HepG2 (cell line): ENCODE results near the gene FAAP20. TPM values are rescaled to one million over a fixed set of nuclear protein-coding genes. Genes with fewer than 3 reads are reported as not detected.

ENCODE experiments used
- ADNP ChIP-seq: sonication (generic); formaldehyde crosslinking; IDR thresholded peaks from 2 replicates; pipeline ENCODE4 v1.4.0; 2020; ENCODE audit warnings: missing genetic modification reagents
- BCL6 ChIP-seq: IDR thresholded peaks from 2 replicates; pipeline ENCODE4 v1.6.1; 2016; ENCODE audit warnings: missing genetic modification reagents, missing compliant biosample characterization
- CBX2 ChIP-seq, 2 experiments: fragments of 200-600 bp in 1 of 2; sonication (generic); formaldehyde crosslinking in 1 of 2; IDR thresholded peaks; 2 replicates each; pipeline versions ENCODE4 v1.7.0 to v1.8.1; 2018 to 2022; ENCODE audit warnings: low read depth in 2 of 2, low read length in 1 of 2, mild to moderate bottlenecking in 1 of 2, missing genetic modification reagents in 1 of 2
- GTF3A ChIP-seq: sonication (generic); formaldehyde crosslinking; conservative IDR thresholded peaks from 2 replicates; pipeline ENCODE4 v1.4.0; 2020; ENCODE audit warnings: mild to moderate bottlenecking, missing genetic modification reagents
- HCFC1 ChIP-seq: fragments of 150-350 bp; IDR thresholded peaks from 2 replicates; pipeline ENCODE4 v1.6.1; 2014; ENCODE audit warnings: low read depth, low read length
- HNF4G ChIP-seq, 2 experiments: sonication (generic) in 1 of 2; formaldehyde crosslinking in 1 of 2; IDR thresholded peaks; 2 replicates each; pipeline versions ENCODE4 v1.4.0 to v1.6.1; 2011 to 2020; ENCODE audit warnings: borderline replicate concordance in 2 of 2, low read depth in 2 of 2, mild to moderate bottlenecking in 2 of 2, low read length in 1 of 2, missing genetic modification reagents in 1 of 2, moderate library complexity in 1 of 2
- HOXA5 ChIP-seq: sonication (generic); formaldehyde crosslinking; IDR thresholded peaks from 2 replicates; pipeline ENCODE4 v1.4.0; 2020; ENCODE audit warnings: missing genetic modification reagents
- KAT8 ChIP-seq: IDR thresholded peaks from 2 replicates; pipeline ENCODE4 v1.6.1; 2016; ENCODE audit warnings: missing genetic modification reagents, missing compliant biosample characterization
- KLF13 ChIP-seq: sonication (generic); formaldehyde crosslinking; IDR thresholded peaks from 2 replicates; pipeline ENCODE4 v1.4.0; 2020; ENCODE audit warnings: mild to moderate bottlenecking, missing genetic modification reagents
- LCORL ChIP-seq, 2 experiments: fragments of 450-650 bp in 1 of 2; sonication (generic) in 1 of 2; formaldehyde crosslinking in 1 of 2; IDR thresholded peaks; 2 replicates each; pipeline versions ENCODE4 v1.5.0 to v1.6.1; 2017 to 2020; ENCODE audit warnings: antibody characterized with exemption in 1 of 2, missing genetic modification reagents in 1 of 2
- NFYC ChIP-seq: IDR thresholded peaks from 2 replicates; pipeline ENCODE4 v1.6.1; 2016; ENCODE audit warnings: missing genetic modification reagents, missing compliant biosample characterization
- PAWR ChIP-seq: sonication (generic); formaldehyde crosslinking; IDR thresholded peaks from 2 replicates; pipeline ENCODE4 v1.4.0; 2020; ENCODE audit warnings: missing genetic modification reagents, mild to moderate bottlenecking, borderline replicate concordance
- REPIN1 ChIP-seq: sonication (generic); formaldehyde crosslinking; IDR thresholded peaks from 2 replicates; pipeline ENCODE4 v1.8.0; 2022; ENCODE audit warnings: missing genetic modification reagents, low read depth, mild to moderate bottlenecking, borderline replicate concordance
- SP2 ChIP-seq: sonication (generic); formaldehyde crosslinking; IDR thresholded peaks from 2 replicates; pipeline ENCODE4 v1.5.1; 2020; ENCODE audit warnings: mild to moderate bottlenecking, missing genetic modification reagents
- TSC22D2 ChIP-seq: sonication (generic); formaldehyde crosslinking; IDR thresholded peaks from 2 replicates; pipeline ENCODE4 v1.5.1; 2020; ENCODE audit warnings: missing genetic modification reagents, mild to moderate bottlenecking, borderline replicate concordance
- ZC3H13 ChIP-seq: sonication (generic); formaldehyde crosslinking; IDR thresholded peaks from 2 replicates; pipeline ENCODE4 v1.8.1; 2023; ENCODE audit warnings: mild to moderate bottlenecking, missing genetic modification reagents, moderate library complexity
- ZFP36 ChIP-seq: fragments of 150-350 bp; IDR thresholded peaks from 2 replicates; pipeline ENCODE4 v1.6.1; 2018; ENCODE audit warnings: borderline replicate concordance, low read length, low read depth; ENCODE audit not compliant: partially characterized antibody
- ZFP90 ChIP-seq: sonication (generic); formaldehyde crosslinking; IDR thresholded peaks from 2 replicates; pipeline ENCODE4 v1.8.0; 2022; ENCODE audit warnings: missing genetic modification reagents, mild to moderate bottlenecking, inconsistent platforms, borderline replicate concordance
- ZFYVE20 ChIP-seq: sonication (generic); formaldehyde crosslinking; IDR thresholded peaks from 2 replicates; pipeline ENCODE4 v1.8.0; 2023; ENCODE audit warnings: low read depth, mild to moderate bottlenecking, moderate library complexity, missing genetic modification reagents, borderline replicate concordance
- ZKSCAN8 ChIP-seq: IDR thresholded peaks from 2 replicates; pipeline ENCODE4 v1.6.1; 2016; ENCODE audit warnings: borderline replicate concordance, missing genetic modification reagents, missing compliant biosample characterization
- ZNF205 ChIP-seq: IDR thresholded peaks from 2 replicates; pipeline ENCODE4 v1.6.1; 2018; ENCODE audit warnings: missing biosample characterization, missing genetic modification reagents
- ZNF225 ChIP-seq: sonication (generic); formaldehyde crosslinking; IDR thresholded peaks from 2 replicates; pipeline ENCODE4 v1.4.0; 2020; ENCODE audit warnings: mild to moderate bottlenecking, missing genetic modification reagents
- ZNF256 ChIP-seq: sonication (generic); formaldehyde crosslinking; conservative IDR thresholded peaks from 2 replicates; pipeline ENCODE4 v1.4.0; 2020; ENCODE audit warnings: missing genetic modification reagents
- ZNF432 ChIP-seq: sonication (generic); formaldehyde crosslinking; IDR thresholded peaks from 2 replicates; pipeline ENCODE4 v1.5.0; 2020; ENCODE audit warnings: missing genetic modification reagents, mild to moderate bottlenecking, borderline replicate concordance
- ZNF44 ChIP-seq: sonication (generic); formaldehyde crosslinking; IDR thresholded peaks from 2 replicates; pipeline ENCODE4 v1.5.1; 2020; ENCODE audit warnings: mild to moderate bottlenecking, missing genetic modification reagents
- ZNF501 ChIP-seq: sonication (generic); formaldehyde crosslinking; IDR thresholded peaks from 2 replicates; pipeline ENCODE4 v1.5.1; 2020; ENCODE audit warnings: mild to moderate bottlenecking, moderate library complexity, missing genetic modification reagents
- ZNF549 ChIP-seq: sonication (generic); formaldehyde crosslinking; IDR thresholded peaks from 2 replicates; pipeline ENCODE4 v1.5.0; 2020; ENCODE audit warnings: missing genetic modification reagents
- ZNF766 ChIP-seq: sonication (generic); formaldehyde crosslinking; IDR thresholded peaks from 2 replicates; pipeline ENCODE4 v1.5.0; 2020; ENCODE audit warnings: missing genetic modification reagents, borderline replicate concordance
- ZNF83 ChIP-seq: sonication (generic); formaldehyde crosslinking; IDR thresholded peaks from 2 replicates; pipeline ENCODE4 v1.4.0; 2020; ENCODE audit warnings: missing genetic modification reagents, mild to moderate bottlenecking, borderline replicate concordance
- polyA plus RNA-seq, 8 experiments: library from polyadenylated mRNA; depleted of rRNA in 3 of 8; stranded (reverse) in 7 of 8; unstranded in 1 of 8; fragments of >200 nt; fragmentation: Illumina TruSeq in 4 of 8; extraction: Trizol in 4 of 8; gene quantifications; 2 replicates each; pipeline versions ENCODE4 v1.2.1 to v1.2.3, GENCODE V29; 2011 to 2016; ENCODE audit warnings: low read depth in 4 of 8, missing spikeins in 1 of 8, mixed read lengths in 1 of 8; ENCODE audit not compliant: insufficient read depth in 1 of 8
- total RNA-seq, 5 experiments: library from RNA; depleted of rRNA; stranded (reverse); fragments of >200 nt; fragmentation: Illumina TruSeq; extraction: Trizol; gene quantifications; 2 replicates each; pipeline ENCODE4 v1.2.3, GENCODE V29; 2016; ENCODE audit warnings: low read depth in 1 of 5
- TF ChIP-seq, protein P1 (sequence below): sonication (generic); formaldehyde crosslinking; IDR thresholded peaks from 2 replicates; pipeline ENCODE4 v1.8.1; 2023; ENCODE audit warnings: missing genetic modification reagents, inconsistent platforms, borderline replicate concordance

The FAAP20 gene
- total and polyA plus RNA-seq, 2 of the 13 experiments (the other 11 are each of a cell fraction or from before 2014, with no cell fraction given) = 9.6 to 10.8 TPM

DNA sequence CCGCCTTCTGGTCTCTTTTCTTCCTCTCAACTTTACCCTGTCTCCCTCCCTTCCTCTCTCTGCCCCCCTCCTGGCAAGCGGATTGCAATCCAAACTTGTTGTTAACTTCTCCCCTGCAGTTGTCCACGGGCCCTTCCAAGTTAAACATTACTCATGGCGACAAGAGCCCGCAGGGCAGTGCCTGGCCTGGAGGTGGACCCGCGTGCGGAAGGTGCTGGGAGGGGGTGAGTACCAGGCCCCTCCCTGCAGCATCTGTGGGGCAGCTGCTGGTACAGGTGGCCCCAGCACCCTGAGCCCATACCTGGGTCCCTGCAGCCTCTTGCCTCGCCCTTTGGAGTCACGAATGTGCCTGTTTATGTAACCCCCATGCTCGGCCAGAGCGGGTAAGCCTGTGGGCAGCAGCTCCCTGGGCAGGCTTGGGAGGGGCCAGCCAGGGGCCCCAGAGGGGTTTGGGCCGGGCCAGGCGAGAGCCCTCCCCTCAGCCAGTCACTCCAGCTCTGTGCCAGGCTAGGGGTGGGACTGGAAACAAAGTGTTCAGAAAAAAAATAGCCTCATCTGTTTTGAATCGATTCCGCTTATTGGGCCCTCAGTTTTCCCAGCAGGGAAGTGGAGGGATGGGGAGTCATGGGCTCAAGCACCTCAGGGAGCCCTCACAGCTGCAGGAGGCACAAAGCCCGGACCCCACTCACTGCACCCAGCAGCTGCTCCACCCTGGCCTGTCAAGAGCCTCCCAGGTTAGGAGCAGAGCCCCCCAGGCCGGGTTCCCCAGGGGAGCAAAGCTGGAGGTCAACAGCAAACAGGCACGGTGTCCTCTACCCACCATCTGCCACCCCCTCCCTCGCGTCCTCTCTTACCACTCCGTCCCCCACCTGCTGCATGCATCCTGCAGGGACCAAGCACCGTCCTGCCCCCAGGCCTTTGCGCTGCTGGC is 14.0 kb upstream of the FAAP20 start (continued):
- 0 out of 2 replicates have a peak, but pooled peaks have one; percentile 2 for TF ChIP-seq HOXA5 (CRISPR knock-in tag)
- TF ChIP-seq, protein P1, sequence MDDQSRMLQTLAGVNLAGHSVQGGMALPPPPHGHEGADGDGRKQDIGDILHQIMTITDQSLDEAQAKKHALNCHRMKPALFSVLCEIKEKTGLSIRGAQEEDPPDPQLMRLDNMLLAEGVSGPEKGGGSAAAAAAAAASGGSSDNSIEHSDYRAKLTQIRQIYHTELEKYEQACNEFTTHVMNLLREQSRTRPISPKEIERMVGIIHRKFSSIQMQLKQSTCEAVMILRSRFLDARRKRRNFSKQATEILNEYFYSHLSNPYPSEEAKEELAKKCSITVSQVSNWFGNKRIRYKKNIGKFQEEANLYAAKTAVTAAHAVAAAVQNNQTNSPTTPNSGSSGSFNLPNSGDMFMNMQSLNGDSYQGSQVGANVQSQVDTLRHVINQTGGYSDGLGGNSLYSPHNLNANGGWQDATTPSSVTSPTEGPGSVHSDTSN (CRISPR knock-in tag) = no peak
- no peak for TF ChIP-seq TSC22D2 (CRISPR knock-in tag)
- TF ChIP-seq GTF3A (CRISPR knock-in tag) = no peak
- no peak for TF ChIP-seq ZNF256 (CRISPR knock-in tag)
- no peak for TF ChIP-seq PAWR
- no peak for TF ChIP-seq ZNF549 (CRISPR knock-in tag)
- no peak for TF ChIP-seq LCORL (IDR thresholded peaks at IDR 0.05)
- TF ChIP-seq LCORL (CRISPR knock-in tag; IDR thresholded peaks at IDR 0.05) = no peak; the same call in 1 of the 2 replicates
- TF ChIP-seq ZNF432 (CRISPR knock-in tag) = no peak
- no peak for TF ChIP-seq BCL6
- no peak for TF ChIP-seq ZFP36
- TF ChIP-seq ZNF44 (CRISPR knock-in tag) = no peak
- TF ChIP-seq HCFC1 = no peak
- no peak for TF ChIP-seq REPIN1
- TF ChIP-seq ZNF225 (CRISPR knock-in tag) = no peak
- no peak for TF ChIP-seq ZNF205 (CRISPR knock-in tag)
- no peak for TF ChIP-seq ZFYVE20 (CRISPR knock-in tag)
- no peak for TF ChIP-seq SP2
- TF ChIP-seq NFYC (CRISPR knock-in tag) = no peak
- TF ChIP-seq ZNF501 (CRISPR knock-in tag) = no peak
- 0 out of 2 replicates have a peak, but pooled peaks have one; percentile 35 for TF ChIP-seq ZKSCAN8
- no peak for TF ChIP-seq ZNF83
- TF ChIP-seq CBX2 (IDR thresholded peaks at IDR 0.05; ENCODE audit: low read depth, low read length) = no peak
- TF ChIP-seq CBX2 (CRISPR knock-in tag; IDR thresholded peaks at IDR 0.05; ENCODE audit: low read depth) = no peak
- no peak for TF ChIP-seq KLF13 (CRISPR knock-in tag)
- no peak for TF ChIP-seq ZFP90 (CRISPR knock-in tag)
- no peak for TF ChIP-seq ADNP (CRISPR knock-in tag)
- no peak for TF ChIP-seq ZNF766
- TF ChIP-seq KAT8 (CRISPR knock-in tag) = no peak
- TF ChIP-seq ZC3H13 (CRISPR knock-in tag) = no peak
- TF ChIP-seq HNF4G (IDR thresholded peaks at IDR 0.05; ENCODE audit: borderline replicate concordance, low read depth, low read length) = peak; percentile 15; the same call in 1 of the 2 replicates
- no peak for TF ChIP-seq HNF4G (CRISPR knock-in tag; IDR thresholded peaks at IDR 0.05; ENCODE audit: borderline replicate concordance, low read depth)
